Urinary bladder (tissue), 4 donors: ENCODE measurements around the gene CES4A. TPM values are rescaled to one million over a fixed set of nuclear protein-coding genes. Genes with fewer than 3 reads are reported as not detected.
"Not testable (repeated sequence)": the region's sequence is repeated elsewhere in the genome, so short reads cannot be mapped to it uniquely, and the experiment has no call there.

Experiments used
- DNase-seq: peaks from one replicate; pipeline ENCODE4 v3.0.0-alpha.2; 2015; ENCODE audit errors: extremely low spot score
- H3K27ac ChIP-seq: one replicate; pipeline ENCODE4 v1.5.1; 2013; ENCODE audit warnings: low read depth, mild to moderate bottlenecking, moderate library complexity
- H3K36me3 ChIP-seq: one replicate; pipeline ENCODE4 v1.6.1; 2013; ENCODE audit warnings: mild to moderate bottlenecking, moderate library complexity; ENCODE audit not compliant: insufficient read depth
- H3K4me1 ChIP-seq: one replicate; pipeline ENCODE4 v1.6.1; 2013; ENCODE audit warnings: mild to moderate bottlenecking, moderate library complexity; ENCODE audit not compliant: insufficient read depth
- H3K4me3 ChIP-seq: one replicate; pipeline ENCODE4 v1.5.1; 2013; ENCODE audit warnings: low read depth, low read length
- WGBS: extraction: QIAGEN DNeasy Blood & Tissue Kit; methylation state at CpG from one replicate; pipeline ENCODE4 v1.1.7; 2013; 5-methylcytosine and 5-hydroxymethylcytosine counted together
- polyA plus RNA-seq: library from polyadenylated mRNA; stranded (reverse); fragments of 200-250 nt; gene quantifications from one replicate; pipeline ENCODE4 v1.2.3, GENCODE V29; 2013
- total RNA-seq: library from RNA; depleted of rRNA; stranded (reverse); fragments of >200 nt; gene quantifications from one replicate; pipeline ENCODE4 v1.2.3, GENCODE V29; 2014
- donor health status: healthy with polysubstance abuse.
- donor health status: healthy.

The CES4A gene
- total and polyA plus RNA-seq, 2 donors, result 4.0 to 4.9 TPM

GRCh38 chr16:67026570-67026969 lies 38.2 kb downstream of the CES4A start:
- 89% methylated on average over 4 of the region's 4 CpGs for WGBS
- no peak for DNase-seq
- H3K4me3 ChIP-seq, result no peak overlapping the region
- no peaks in the 10 kb centered on the region for H3K36me3 ChIP-seq
- no peaks in the 10 kb centered on the region for H3K4me1 ChIP-seq
- no peak overlapping the region for H3K27ac ChIP-seq

- no peaks in the 10 kb centered on the region for H3K36me3 ChIP-seq
- WGBS, result 91% methylated on average over 6 of the region's 6 CpGs
- H3K4me1 ChIP-seq, result no peaks in the 10 kb centered on the region
- no peak overlapping the region for H3K4me3 ChIP-seq
- no peak overlapping the region for H3K27ac ChIP-seq
- no peak for DNase-seq
These were observed 38.7 kb downstream of the CES4A start for GRCh38 chr16:67027046-67027445.

GRCh38 chr16:67028167-67028695 lies 39.8 kb downstream of the CES4A start:
- Histone ChIP-seq H3K27ac (peak overlapping the region; percentile 98), H3K4me1 (no peaks in the 10 kb centered on the region), H3K36me3 (no peaks in the 10 kb centered on the region), H3K4me3 (peak overlapping the region; percentile 98)
- DNase-seq, result no peak
- WGBS, result 43% methylated on average over 10 of the region's 10 CpGs

GRCh38 chr16:67028696-67029253 lies 40.4 kb downstream of the CES4A start, which contains the start of gene CBFB:
TSS of gene CBFB (plus strand) at chr16:67029149. CDS start at chr16:67029408, 259 bp downstream.
- DNase-seq, result peak; percentile 69
- Histone ChIP-seq H3K27ac (peak within 1 kb of the TSS; percentile 98), H3K4me1 (no peaks in the 10 kb centered on the region), H3K36me3 (no peaks in the 10 kb centered on the region), H3K4me3 (peak within 1 kb of the TSS; percentile 98)
- WGBS, result under 1% methylated on average over 65 of the region's 69 CpGs

GRCh38 chr16:67029254-67030096 lies 41.1 kb downstream of the CES4A start:
- H3K36me3 ChIP-seq, result no peaks in the 10 kb centered on the region
- no peaks in the 10 kb centered on the region for H3K4me1 ChIP-seq
- peak overlapping the region; percentile 98 for H3K27ac ChIP-seq
- WGBS, result under 1% methylated on average over 123 of the region's 123 CpGs
- H3K4me3 ChIP-seq, result peak overlapping the region; percentile 98
- no peak for DNase-seq

- Histone ChIP-seq H3K4me3 (peak overlapping the region; percentile 98), H3K4me1 (no peaks in the 10 kb centered on the region), H3K27ac (peak overlapping the region; percentile 98), H3K36me3 (no peaks in the 10 kb centered on the region)
- WGBS, result 46% methylated on average over 18 of the region's 18 CpGs
- DNase-seq, result no peak
These were observed 42.0 kb downstream of the CES4A start for GRCh38 chr16:67030221-67030962.

GRCh38 chr16:67034487-67034886 lies 46.1 kb downstream of the CES4A start:
- H3K36me3 ChIP-seq, result peaks cover 2% of the 10 kb centered on the region
- 18% methylated on average over 4 of the region's 4 CpGs for WGBS
- H3K4me1 ChIP-seq, result no peaks in the 10 kb centered on the region
- H3K4me3 ChIP-seq, result no peak overlapping the region
- no peak for DNase-seq
- H3K27ac ChIP-seq, result no peak overlapping the region

GRCh38 chr16:67035364-67035763 lies 47.0 kb downstream of the CES4A start:
- DNase-seq, result no peak
- no peak overlapping the region for H3K4me3 ChIP-seq
- no peak overlapping the region for H3K27ac ChIP-seq
- peaks cover 2% of the 10 kb centered on the region for H3K36me3 ChIP-seq
- 87% methylated on average over 1 of the region's 1 CpG for WGBS
- no peaks in the 10 kb centered on the region for H3K4me1 ChIP-seq

GRCh38 chr16:67036323-67036741 lies 47.9 kb downstream of the CES4A start:
- DNase-seq, result no peak
- H3K27ac ChIP-seq, result no peak overlapping the region
- WGBS, result 83% methylated on average over 5 of the region's 5 CpGs
- no peaks in the 10 kb centered on the region for H3K4me1 ChIP-seq
- H3K36me3 ChIP-seq, result peaks cover 2% of the 10 kb centered on the region
- H3K4me3 ChIP-seq, result no peak overlapping the region

- Histone ChIP-seq H3K36me3 (peaks cover 2% of the 10 kb centered on the region), H3K4me3 (no peak overlapping the region), H3K27ac (no peak overlapping the region), H3K4me1 (no peaks in the 10 kb centered on the region)
- DNase-seq, result no peak
- WGBS, result 82% methylated on average over 2 of the region's 2 CpGs
These were observed 51.1 kb downstream of the CES4A start for GRCh38 chr16:67039260-67040020.

- H3K36me3 ChIP-seq, result peaks cover 2% of the 10 kb centered on the region
- 86% methylated on average over 2 of the region's 2 CpGs for WGBS
These were observed 51.8 kb downstream of the CES4A start for GRCh38 chr16:67040166-67040565.

GRCh38 chr16:67040906-67041305 lies 52.5 kb downstream of the CES4A start:
- H3K27ac ChIP-seq, result no peak overlapping the region
- H3K36me3 ChIP-seq, result peaks cover 2% of the 10 kb centered on the region
- WGBS, result 35% methylated on average over 2 of the region's 2 CpGs

More at GRCh38 chr16:67040166-67040565, 51.8 kb downstream of the CES4A start:
- DNase-seq, result no peak
- Histone ChIP-seq H3K4me1 (no peaks in the 10 kb centered on the region), H3K4me3 (no peak overlapping the region), H3K27ac (no peak overlapping the region)

GRCh38 chr16:67041520-67041919 lies 53.1 kb downstream of the CES4A start:
- H3K4me3 ChIP-seq, H3K36me3 ChIP-seq, H3K27ac ChIP-seq, H3K4me1 ChIP-seq, DNase-seq: not testable (repeated sequence)
- WGBS, result 88% methylated on average over 4 of the region's 4 CpGs

More at GRCh38 chr16:67040906-67041305, 52.5 kb downstream of the CES4A start:
- H3K4me3 ChIP-seq, result no peak overlapping the region
- no peaks in the 10 kb centered on the region for H3K4me1 ChIP-seq
- no peak for DNase-seq
